ENCODE measurements around the gene ANKRD11. TPM values are rescaled to one million over a fixed set of nuclear protein-coding genes. Genes with fewer than 3 reads are reported as not detected.
A peak's percentile ranks its signal among the peaks of the same experiment; 100 is the strongest.
"Not testable (repeated sequence)": the region's sequence is repeated elsewhere in the genome, so short reads cannot be mapped to it uniquely, and the experiment has no call there.

ANKRD11 gene
- total RNA-seq, 1 donor from 2014 or later: 64.9 TPM

GRCh38 chr16:89460556-89460955 is 29.8 kb downstream of the ANKRD11 start:
- ATAC-seq (ENCODE audit: poor library complexity) (no peak), DNase-seq (peak; percentile 21)
- intact Hi-C loops (cut with DNase I): no loop called here

DNA sequence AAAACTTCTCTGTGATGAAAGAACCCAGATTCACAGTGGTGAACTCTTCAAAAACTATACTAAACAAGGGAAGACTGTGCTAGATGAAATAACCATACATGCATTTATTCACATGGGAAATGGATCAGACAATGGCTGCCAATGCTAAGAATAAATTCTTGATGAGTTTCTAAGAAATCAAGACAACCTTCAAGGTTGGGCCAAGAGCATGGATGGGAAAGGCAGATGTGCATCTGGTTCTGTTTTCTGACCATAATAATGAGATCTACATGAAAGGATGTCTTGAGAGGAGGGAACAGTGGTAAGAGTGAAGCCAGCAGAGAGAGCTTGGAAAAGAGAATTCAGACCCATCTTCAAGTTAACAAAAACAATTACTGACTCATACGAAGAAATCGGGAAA is 31.4 kb downstream of the ANKRD11 start:
- ATAC-seq (ENCODE audit: poor library complexity) (peak; percentile 17), DNase-seq (no peak)
- intact Hi-C loops (cut with DNase I): no loop called here

- ATAC-seq (ENCODE audit: poor library complexity) (no peak), DNase-seq (peak; percentile 14)
- intact Hi-C loops (cut with DNase I): no loop called here
These were observed 31.8 kb downstream of the ANKRD11 start for GRCh38 chr16:89458551-89458950.

- ATAC-seq (ENCODE audit: poor library complexity) (no peak), DNase-seq (peak; percentile 13)
- intact Hi-C loops (cut with DNase I): no loop called here
These were observed 33.9 kb downstream of the ANKRD11 start for GRCh38 chr16:89456419-89456959.

GRCh38 chr16:89455692-89456091 is 34.7 kb downstream of the ANKRD11 start:
- DNase-seq: no peak
- ATAC-seq (ENCODE audit: poor library complexity): no peak
- intact Hi-C loops (cut with DNase I): no loop called here

DNA sequence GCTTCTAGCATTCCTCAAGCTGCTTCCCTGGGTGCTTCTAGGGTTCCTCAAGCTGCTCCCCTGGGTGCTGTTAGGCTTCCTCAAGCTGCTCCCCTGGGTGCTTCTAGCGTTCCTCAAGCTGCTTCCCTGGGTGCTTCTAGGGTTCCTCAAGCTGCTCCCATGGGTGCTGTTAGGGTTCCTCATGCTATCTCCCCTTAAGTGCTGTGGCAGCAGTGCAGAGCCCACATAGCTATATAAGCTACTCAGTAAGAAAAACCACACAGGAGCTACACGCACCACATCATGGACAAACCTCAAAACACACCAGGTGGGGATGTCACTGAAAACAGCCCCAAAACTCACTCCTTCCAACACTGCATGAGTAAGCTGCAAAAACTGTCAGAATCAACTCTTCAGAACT is 35.2 kb downstream of the ANKRD11 start:
- ATAC-seq (ENCODE audit: poor library complexity): no peak
- intact Hi-C loops (cut with DNase I): no loop called here

DNA sequence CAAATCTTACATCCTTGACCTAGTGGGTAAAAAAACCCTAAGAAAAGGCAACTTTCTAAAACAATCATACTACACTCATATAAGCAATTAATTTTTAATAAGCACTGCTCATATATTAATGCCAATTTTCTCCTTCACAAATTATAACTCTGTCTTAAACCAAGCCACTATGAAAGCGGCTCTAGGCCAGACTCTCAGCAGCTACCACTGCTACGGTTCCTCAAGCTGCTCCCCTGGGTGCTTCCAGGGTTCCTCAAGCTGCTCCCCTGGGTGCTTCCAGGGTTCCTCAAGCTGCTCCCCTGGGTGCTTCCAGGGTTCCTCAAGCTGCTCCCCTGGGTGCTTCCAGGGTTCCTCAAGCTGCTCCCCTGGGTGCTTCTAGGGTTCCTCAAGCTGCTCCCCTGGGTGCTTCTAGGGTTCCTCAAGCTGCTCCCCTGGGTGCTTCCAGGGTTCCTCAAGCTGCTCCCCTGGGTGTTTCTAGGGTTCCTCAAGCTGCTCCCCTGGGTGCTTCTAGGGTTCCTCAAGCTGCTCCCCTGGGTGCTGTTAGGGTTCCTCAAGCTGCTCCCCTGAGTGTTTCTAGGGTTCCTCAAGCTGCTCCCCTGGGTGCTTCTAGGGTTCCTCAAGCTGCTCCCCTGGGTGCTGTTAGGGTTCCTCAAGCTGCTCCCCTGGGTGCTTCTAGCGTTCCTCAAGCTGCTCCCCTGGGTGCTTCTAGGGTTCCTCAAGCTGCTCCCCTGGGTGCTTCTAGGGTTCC is 35.8 kb downstream of the ANKRD11 start:
- DNase-seq: peak; percentile 1
- intact Hi-C loops (cut with DNase I); ATAC-seq (ENCODE audit: poor library complexity): not testable (repeated sequence)

More for the DNA sequence above, 35.2 kb downstream of the ANKRD11 start:
- no peak for DNase-seq

- ATAC-seq (ENCODE audit: poor library complexity) (peak; percentile 58), DNase-seq (peak; percentile 68)
- intact Hi-C loops (cut with DNase I): no loop called here
These were observed 36.6 kb downstream of the ANKRD11 start for GRCh38 chr16:89453501-89454321.

GRCh38 chr16:89452925-89453324 is 37.4 kb downstream of the ANKRD11 start:
- intact Hi-C loops (cut with DNase I): no loop called here
- ATAC-seq (ENCODE audit: poor library complexity): no peak
- DNase-seq: no peak

DNA sequence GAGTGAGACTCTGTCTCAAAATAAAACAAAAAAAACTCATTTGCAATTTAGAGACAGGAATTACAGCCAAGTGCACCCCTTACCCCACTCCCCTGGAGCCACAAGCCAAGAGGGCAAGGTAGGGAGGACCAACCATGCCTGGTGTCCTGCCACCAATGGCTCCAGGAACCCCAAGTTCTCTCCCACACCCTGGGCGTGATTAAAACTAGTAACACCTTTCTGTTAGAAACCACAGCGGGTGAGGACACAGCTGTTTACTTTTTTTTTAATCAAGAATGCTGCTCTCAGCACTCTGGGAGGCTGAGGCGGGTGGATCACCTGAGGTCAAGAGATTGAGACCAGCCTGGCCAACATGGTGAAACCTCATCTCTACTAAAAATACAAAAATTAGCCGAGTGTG is 38.1 kb downstream of the ANKRD11 start:
- ATAC-seq (ENCODE audit: poor library complexity): no peak
- intact Hi-C loops (cut with DNase I): no loop called here
- DNase-seq: no peak

DNA sequence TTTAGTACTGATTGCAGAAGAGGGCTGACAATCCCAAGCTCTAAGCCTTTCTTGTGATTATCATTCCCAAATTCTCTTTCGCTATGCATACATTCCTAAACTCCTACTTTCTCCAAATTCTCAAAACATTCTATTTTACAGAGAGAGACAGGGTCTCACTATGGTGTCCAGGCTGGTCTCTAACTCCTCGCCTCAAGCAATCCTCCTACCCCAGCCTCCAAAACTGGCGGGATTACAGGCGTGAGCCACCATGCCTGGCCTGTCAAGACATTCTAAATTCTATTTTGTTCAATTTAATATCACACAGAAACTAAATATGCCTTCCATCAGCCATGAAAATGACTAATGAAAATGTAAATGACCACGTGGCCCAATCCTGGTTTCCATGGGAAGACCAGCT is 39.8 kb downstream of the ANKRD11 start:
- DNase-seq: no peak
- intact Hi-C loops (cut with DNase I): no loop called here
- ATAC-seq (ENCODE audit: poor library complexity): no peak

- intact Hi-C loops (cut with DNase I): no loop called here
- DNase-seq: no peak
- no peak for ATAC-seq (ENCODE audit: poor library complexity)
These were observed 40.5 kb downstream of the ANKRD11 start for GRCh38 chr16:89449726-89450335.

GRCh38 chr16:89448656-89449055 is 41.7 kb downstream of the ANKRD11 start:
- peak; percentile 69 for DNase-seq
- intact Hi-C loops (cut with DNase I): no loop called here
- ATAC-seq (ENCODE audit: poor library complexity): peak; percentile 74

DNA sequence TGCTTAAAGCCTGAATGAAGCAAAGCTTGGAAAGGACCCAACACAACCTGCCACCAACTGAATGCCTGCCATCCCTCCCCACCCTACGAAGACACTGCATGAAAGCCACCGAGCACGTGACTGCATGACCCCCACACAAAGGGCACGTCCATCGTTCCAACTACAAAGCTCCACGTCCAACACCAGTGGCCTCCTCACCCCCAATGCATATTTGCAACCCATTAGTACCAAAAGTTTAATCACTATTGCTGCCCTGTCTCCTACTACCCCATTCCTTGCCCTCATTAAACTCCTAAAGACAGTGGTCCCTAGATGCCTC is 43.4 kb downstream of the ANKRD11 start:
- ATAC-seq (ENCODE audit: poor library complexity): no peak
- intact Hi-C loops (cut with DNase I): no loop called here
- DNase-seq: no peak

DNA sequence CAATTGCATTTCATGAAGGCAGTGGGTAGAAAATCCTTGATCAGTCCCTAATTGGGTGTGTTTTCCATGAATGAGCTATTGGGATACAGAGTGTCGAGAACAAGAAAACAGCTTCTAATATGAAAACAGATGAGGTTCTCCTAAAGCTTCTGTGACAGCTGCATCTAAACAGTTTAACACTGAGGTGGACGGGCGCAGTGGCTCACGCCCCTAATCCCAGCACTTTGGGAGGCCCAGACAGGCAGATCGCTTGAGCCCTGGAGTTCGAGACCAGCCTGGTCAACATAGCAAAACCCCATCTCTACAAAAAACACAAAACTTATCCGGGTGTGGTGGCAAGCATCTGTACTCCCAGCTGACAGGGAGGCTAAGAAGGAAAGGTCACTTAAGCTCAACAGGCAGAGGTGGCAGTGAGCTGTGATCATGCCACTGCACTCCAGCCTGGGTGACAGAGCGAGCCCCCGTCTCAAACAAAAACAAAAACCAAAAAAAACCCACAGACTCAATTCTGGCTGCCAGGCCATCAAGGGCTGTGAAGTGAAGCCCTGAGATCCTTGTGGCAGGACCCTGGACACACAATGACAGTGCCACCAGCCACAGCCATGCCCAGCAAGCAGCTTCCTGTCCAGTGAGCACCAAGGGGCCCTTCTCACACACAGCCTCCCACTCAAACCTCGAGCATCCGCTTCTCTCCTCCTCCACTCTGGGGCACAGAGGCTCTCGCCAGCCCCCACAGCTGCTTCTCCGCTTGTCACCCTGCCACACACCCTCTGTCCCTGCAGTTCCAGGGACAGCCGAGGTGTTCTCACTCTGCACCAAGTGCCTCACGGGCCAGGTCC is 44.0 kb downstream of the ANKRD11 start:
- ATAC-seq (ENCODE audit: poor library complexity) (peak; percentile 32), DNase-seq (peak; percentile 47)
- intact Hi-C loops (cut with DNase I): no loop called here

GRCh38 chr16:89445166-89445565 is 45.2 kb downstream of the ANKRD11 start:
- ATAC-seq (ENCODE audit: poor library complexity) (no peak), DNase-seq (no peak)
- intact Hi-C loops (cut with DNase I): no loop called here

- DNase-seq (no peak), ATAC-seq (ENCODE audit: poor library complexity) (no peak)
- intact Hi-C loops (cut with DNase I): no loop called here
These were observed 45.6 kb downstream of the ANKRD11 start for GRCh38 chr16:89444728-89445127.

GRCh38 chr16:89444151-89444723 is 46.1 kb downstream of the ANKRD11 start:
- no peak for DNase-seq
- no peak for ATAC-seq (ENCODE audit: poor library complexity)
- intact Hi-C loops (cut with DNase I): no loop called here

All from Right ventricle myocardium superior (tissue), 1 donor.